ENCODE results near the gene NSG2. TPM values are rescaled to one million over a fixed set of nuclear protein-coding genes. Genes with fewer than 3 reads are reported as not detected.

Gene NSG2
- total RNA-seq, 1 donor: not detected

DNA sequence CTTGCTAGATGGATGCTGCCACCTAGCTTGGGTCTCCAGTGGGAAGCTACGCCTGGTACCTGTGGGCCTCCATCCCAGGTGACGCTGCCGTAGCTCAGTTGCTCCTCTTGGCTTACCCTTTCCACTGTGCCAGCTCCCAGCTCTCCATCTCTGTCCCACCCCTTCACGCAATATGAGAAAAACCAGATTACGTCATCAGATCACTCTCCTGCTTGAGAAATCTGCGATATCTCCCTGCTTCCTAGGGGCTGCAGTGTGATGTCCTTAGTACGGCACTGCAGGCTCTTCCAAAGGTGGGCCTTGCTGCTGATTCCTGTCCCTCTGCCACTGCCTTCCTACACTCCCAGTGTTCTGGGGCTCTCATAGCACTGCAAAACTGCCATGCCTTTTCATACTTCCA, 28.9 kb downstream of the NSG2 start:
- H3K4me1 ChIP-seq (ENCODE audit: insufficient read depth, low read length): no peaks in the 10 kb centered on the region
- no peak overlapping the region for H3K4me2 ChIP-seq (ENCODE audit: insufficient read depth, low read length)
- no peaks in the 10 kb centered on the region for H3K27me3 ChIP-seq (ENCODE audit: insufficient read depth, low read length)
- H3K27ac ChIP-seq (ENCODE audit: low read depth, low read length): no peak overlapping the region
- H3K36me3 ChIP-seq (ENCODE audit: insufficient read depth, low read length): no peaks in the 10 kb centered on the region
- H2AFZ ChIP-seq (ENCODE audit: low read length): no peak overlapping the region
- TF ChIP-seq CTCF (IDR thresholded peaks at IDR 0.05; ENCODE audit: extremely low read depth, low read depth, low read length): no peak
- H4K20me1 ChIP-seq (ENCODE audit: insufficient read depth, low read length): no peaks in the 10 kb centered on the region
- H3K9me3 ChIP-seq (ENCODE audit: low read depth, low read length): no peaks in the 10 kb centered on the region
- H3K79me2 ChIP-seq (ENCODE audit: insufficient read depth, low read length): no peaks in the 10 kb centered on the region
- no peak overlapping the region for H3K4me3 ChIP-seq (ENCODE audit: insufficient read depth, low read length)
- no peak for DNase-seq (ENCODE audit: insufficient read length, low spot score, missing footprints)

DNA sequence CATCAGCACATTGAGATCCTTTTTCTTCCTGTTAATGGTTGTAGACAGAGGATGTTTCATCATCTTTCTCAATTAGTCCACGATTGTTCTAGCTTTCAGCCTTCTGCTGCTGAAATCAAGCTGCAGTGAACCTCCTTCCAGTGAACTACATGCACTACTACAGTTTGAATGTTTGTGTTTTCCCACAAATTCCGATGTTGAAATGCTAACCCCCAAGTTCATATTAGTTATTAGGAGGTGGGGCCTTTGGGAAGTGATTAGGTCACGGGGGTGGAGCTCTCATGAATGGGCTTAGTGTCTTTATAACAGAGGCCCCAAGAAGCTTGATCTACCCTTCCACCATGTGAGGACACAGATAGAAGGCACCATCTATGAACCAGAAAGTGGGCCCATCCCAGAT, 32.9 kb downstream of the NSG2 start:
- TF ChIP-seq CTCF (IDR thresholded peaks at IDR 0.05; ENCODE audit: extremely low read depth, low read depth, low read length): no peak
- Histone ChIP-seq H3K9me3 (ENCODE audit: low read depth, low read length) (no peaks in the 10 kb centered on the region), H3K4me3 (ENCODE audit: insufficient read depth, low read length) (no peak overlapping the region), H3K79me2 (ENCODE audit: insufficient read depth, low read length) (no peaks in the 10 kb centered on the region), H2AFZ (ENCODE audit: low read length) (no peak overlapping the region), H3K36me3 (ENCODE audit: insufficient read depth, low read length) (no peaks in the 10 kb centered on the region), H3K27me3 (ENCODE audit: insufficient read depth, low read length) (no peaks in the 10 kb centered on the region), H3K4me1 (ENCODE audit: insufficient read depth, low read length) (no peaks in the 10 kb centered on the region), H4K20me1 (ENCODE audit: insufficient read depth, low read length) (no peaks in the 10 kb centered on the region), H3K4me2 (ENCODE audit: insufficient read depth, low read length) (no peak overlapping the region), H3K27ac (ENCODE audit: low read depth, low read length) (no peak overlapping the region)
- DNase-seq (ENCODE audit: insufficient read length, low spot score, missing footprints): no peak

DNA sequence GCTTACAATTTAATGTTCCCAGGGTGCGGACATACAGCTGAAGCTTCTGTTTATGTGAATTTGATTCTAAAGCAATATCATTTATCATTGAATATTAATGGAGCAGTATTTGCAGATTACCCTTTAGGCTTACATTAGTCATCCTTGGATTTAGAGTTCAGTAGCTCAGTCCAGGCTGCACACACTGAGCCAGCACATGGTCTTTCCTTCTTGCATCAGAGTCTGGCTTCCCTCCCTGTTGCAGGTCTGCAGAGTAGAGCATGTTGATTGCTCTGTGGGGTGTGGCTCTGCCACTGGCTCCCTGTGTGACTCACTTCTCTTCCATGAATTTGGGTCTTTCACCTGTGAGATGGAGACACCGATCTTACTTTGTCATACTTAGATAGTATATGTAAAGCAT, 36.8 kb downstream of the NSG2 start:
- Histone ChIP-seq H3K4me2 (ENCODE audit: insufficient read depth, low read length) (no peak overlapping the region), H2AFZ (ENCODE audit: low read length) (no peak overlapping the region), H3K79me2 (ENCODE audit: insufficient read depth, low read length) (no peaks in the 10 kb centered on the region), H4K20me1 (ENCODE audit: insufficient read depth, low read length) (no peaks in the 10 kb centered on the region), H3K4me3 (ENCODE audit: insufficient read depth, low read length) (no peak overlapping the region), H3K27me3 (ENCODE audit: insufficient read depth, low read length) (no peaks in the 10 kb centered on the region), H3K9me3 (ENCODE audit: low read depth, low read length) (no peaks in the 10 kb centered on the region), H3K27ac (ENCODE audit: low read depth, low read length) (no peak overlapping the region), H3K36me3 (ENCODE audit: insufficient read depth, low read length) (no peaks in the 10 kb centered on the region), H3K4me1 (ENCODE audit: insufficient read depth, low read length) (no peaks in the 10 kb centered on the region)
- DNase-seq (ENCODE audit: insufficient read length, low spot score, missing footprints): no peak
- no peak for TF ChIP-seq CTCF (IDR thresholded peaks at IDR 0.05; ENCODE audit: extremely low read depth, low read depth, low read length)

GRCh38 chr5:174083056-174083827, 37.7 kb downstream of the NSG2 start:
- no peak for TF ChIP-seq CTCF (IDR thresholded peaks at IDR 0.05; ENCODE audit: extremely low read depth, low read depth, low read length)
- Histone ChIP-seq H4K20me1 (ENCODE audit: insufficient read depth, low read length) (no peaks in the 10 kb centered on the region), H3K4me1 (ENCODE audit: insufficient read depth, low read length) (no peaks in the 10 kb centered on the region), H3K9me3 (ENCODE audit: low read depth, low read length) (no peaks in the 10 kb centered on the region), H3K27ac (ENCODE audit: low read depth, low read length) (no peak overlapping the region), H3K4me2 (ENCODE audit: insufficient read depth, low read length) (no peak overlapping the region), H3K27me3 (ENCODE audit: insufficient read depth, low read length) (no peaks in the 10 kb centered on the region), H2AFZ (ENCODE audit: low read length) (no peak overlapping the region), H3K79me2 (ENCODE audit: insufficient read depth, low read length) (no peaks in the 10 kb centered on the region), H3K4me3 (ENCODE audit: insufficient read depth, low read length) (no peak overlapping the region), H3K36me3 (ENCODE audit: insufficient read depth, low read length) (no peaks in the 10 kb centered on the region)
- DNase-seq (ENCODE audit: insufficient read length, low spot score, missing footprints): no peak

Measured in osteoblast (primary cell).